NCI-H2196 treated with DMSO at 0.1 percent for 48 hours (cell line): ENCODE results near the gene CASKIN1.

Experiments
- DNase-seq: peaks from one replicate; lab custom pipeline; 2025; ENCODE audit not compliant: unreplicated experiment; lab: John Stamatoyannopoulos, UW

Gene CASKIN1

DNA sequence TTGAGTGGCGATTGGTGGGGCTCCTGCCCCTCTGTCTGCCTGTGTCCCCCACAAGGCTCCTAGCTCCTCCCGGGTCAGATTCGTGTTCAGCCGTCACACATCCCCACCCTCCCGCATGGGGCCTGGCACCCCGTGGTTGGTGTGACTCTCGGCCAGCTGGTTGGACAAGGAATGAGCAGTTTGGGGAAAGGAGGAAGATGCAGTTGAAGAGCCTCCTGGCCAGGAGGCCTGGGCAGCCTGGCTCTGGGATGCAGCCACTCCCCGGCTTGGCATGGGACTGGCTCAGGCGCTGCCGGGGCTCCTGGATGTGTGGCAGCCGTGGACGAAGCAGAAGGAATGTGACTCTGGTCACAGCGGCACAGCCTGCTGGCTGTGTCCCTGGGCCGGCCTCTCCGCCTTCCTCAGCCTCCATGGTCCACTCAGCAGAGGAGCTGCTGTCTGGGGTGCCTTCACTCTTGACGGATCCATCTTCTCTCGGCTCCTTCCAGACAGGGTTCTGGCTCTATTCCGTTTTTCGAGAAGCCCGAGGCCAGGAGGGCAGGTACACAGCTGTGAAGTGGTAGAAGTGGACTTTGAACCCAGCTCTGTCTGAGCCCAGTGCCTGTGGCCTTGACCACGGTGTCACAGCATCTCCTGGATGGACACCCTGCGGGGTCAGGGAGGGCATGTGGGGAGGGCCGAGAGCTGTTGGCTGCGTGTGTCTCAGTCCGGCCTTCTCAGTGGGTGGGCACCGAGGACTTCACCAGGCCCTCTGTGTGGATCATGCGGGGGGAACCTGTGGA is 38.7 kb downstream of the CASKIN1 start:
- DNase-seq, result no peak

DNA sequence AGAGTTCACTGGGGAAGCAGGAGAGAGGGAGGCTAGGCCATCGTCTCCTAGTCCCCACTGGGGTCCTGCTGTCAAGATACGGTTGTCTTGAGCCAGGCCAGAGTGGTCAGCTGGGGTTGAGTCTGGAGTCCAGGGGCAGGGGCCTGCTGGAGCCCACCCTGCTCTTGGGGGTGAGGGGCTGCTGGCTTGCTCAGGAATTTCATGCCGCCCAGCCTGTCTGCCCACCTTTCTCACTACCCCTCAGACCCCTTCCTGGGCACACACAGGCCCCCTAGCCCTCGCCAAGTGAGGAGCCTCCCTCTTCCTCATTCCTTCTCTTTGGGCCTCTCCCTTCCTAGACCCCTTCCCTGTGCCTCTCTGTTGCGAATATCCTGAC is 39.6 kb downstream of the CASKIN1 start:
- DNase-seq, result no peak

DNA sequence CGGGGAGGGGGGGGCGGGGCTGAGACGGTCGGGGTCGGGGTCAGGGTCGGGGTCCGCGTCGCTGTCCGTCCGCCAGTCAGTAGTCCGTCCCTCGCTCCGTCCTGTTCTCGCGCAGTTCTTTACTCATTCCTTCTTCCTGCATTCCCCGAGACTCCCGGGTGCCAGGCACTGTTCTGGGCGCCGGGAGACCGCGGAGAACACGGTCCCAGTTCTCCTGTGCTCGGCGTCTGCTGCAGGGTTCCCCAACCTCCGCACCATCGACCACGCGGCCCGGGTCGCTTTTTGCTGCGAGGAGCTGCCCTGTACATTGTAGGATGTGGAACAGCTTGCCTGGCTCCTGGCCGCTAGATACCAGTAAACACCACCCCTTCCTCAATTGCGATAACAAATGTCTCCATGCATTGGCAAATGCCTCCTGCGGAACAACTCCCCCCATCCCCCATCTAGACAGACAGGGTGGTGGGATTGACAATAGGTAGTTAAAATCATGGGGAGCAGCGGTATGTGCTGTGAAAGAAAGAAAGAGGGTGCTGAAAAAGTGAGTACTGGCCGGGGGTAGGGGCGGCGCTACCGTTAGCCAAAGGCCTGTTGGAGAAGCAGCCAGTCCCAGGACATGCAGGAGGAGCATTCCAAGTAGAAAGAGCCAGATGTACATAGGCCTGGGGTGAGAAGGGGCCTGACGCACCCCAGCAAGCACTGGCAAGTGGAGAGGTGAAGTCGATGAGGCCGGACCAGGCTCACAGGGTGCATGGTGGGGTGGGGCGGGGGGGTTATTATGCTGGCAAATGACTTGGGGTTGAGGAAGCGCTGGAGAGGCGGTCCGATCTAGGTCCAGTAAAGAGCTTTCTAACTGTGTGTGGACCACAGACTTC is 40.2 kb downstream of the CASKIN1 start:
- no peak for DNase-seq

DNA sequence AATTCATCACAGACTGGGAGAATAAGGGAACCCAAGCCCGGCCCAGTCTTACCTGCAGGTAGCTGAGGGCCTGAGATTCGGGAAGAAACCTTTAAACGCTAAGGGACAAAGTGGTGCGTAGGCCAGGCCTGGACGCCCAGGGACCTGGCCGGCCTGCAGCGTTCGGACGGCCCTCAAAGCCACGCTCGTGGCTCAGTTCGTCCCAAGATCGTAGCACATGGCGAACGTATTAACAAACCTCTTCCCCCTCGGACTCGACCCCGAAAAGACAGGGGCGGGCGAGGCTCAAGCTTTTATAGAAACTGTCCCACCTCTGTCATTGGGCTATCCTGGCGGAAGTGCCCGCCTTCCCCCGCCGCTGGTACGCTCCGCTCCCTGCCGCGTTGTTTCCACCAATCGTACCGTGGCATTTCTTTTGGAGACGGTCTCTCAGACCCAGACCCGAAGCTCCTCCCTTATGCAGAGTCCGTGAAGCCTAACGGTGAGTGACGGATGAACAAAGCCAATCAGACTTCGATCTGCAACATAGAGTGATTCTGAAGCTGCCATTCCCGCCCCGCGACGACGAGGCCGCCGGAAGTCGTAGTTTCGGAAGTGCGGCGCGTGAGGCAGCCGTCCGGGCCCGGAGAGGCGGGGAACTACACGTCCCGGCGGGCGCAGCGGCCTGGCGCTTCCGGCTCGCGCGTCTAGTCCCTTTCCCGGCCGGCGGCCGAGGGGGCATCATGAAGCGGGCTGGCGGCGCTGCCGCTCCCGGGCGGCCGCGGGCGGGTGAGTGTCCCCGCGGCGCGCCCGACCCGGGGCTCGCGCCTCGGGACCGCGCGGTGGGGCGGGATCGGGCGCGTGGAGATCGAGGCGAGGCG is 41.1 kb downstream of the CASKIN1 start, which contains the start of gene TRAF7:
Gene TRAF7 (plus strand): TSS at position 692 of the 860 bp plus-strand sequence. CDS start 8,139 bp downstream, outside the sequence.
- peak; percentile 99 for DNase-seq

DNA sequence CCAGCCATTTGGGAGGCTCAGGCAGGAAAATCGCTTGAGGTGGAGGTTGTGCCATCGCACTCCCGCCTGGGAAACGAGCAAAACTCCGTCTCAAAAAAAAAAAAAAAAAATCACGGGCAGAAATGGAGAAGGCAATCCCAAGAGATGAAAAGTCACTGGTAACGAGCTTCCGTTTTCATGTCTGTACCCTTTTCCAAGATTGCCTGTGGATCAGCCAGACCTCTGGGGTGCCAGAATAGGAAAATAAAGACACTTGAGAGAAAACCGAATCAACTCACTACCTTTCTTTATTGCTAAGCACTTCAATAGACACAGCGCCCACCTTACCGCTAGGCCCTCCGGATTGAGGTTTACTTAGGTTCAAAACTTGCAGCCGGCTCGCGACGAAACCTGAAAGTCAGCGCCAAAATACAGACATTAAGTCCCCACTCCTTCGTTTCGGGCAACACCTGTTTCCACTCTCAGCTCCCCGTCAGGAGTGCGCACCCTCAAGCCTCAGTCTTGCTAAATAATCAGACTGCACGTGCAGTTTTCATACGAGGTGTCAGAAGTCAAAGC is 41.8 kb downstream of the CASKIN1 start:
- DNase-seq, result no peak

DNA sequence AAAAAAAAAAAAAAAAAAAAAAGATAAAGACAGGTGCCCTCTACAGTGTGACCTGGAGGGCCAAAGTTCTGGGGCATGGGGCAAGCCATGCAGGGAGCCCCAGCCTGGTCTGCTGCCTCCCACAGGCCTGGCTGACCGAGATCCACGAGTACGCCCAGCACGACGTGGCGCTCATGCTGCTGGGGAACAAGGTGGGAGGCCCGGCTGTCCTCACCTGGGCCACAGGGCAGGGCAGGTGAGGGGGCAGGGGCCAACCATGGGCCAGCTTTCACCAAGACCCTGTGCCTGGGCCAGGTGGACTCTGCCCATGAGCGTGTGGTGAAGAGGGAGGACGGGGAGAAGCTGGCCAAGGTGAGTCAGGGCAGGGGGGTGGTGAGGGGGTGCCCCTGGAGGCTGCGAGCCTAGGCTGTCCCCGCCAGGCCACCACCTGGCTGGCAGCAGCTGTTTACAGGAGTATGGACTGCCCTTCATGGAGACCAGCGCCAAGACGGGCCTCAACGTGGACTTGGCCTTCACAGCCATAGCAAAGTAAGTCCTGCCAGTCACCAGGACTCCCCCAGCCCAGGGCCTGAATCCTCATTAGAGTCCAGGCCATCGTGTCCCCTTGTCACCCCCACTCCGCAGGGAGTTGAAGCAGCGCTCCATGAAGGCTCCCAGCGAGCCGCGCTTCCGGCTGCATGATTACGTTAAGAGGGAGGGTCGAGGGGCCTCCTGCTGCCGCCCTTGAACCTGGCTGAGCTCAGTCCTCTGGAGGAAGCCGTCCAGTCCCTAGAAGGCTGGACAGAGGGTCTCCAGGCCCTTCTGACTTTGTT is 43.5 kb downstream of the CASKIN1 start:
- no peak for DNase-seq

DNA sequence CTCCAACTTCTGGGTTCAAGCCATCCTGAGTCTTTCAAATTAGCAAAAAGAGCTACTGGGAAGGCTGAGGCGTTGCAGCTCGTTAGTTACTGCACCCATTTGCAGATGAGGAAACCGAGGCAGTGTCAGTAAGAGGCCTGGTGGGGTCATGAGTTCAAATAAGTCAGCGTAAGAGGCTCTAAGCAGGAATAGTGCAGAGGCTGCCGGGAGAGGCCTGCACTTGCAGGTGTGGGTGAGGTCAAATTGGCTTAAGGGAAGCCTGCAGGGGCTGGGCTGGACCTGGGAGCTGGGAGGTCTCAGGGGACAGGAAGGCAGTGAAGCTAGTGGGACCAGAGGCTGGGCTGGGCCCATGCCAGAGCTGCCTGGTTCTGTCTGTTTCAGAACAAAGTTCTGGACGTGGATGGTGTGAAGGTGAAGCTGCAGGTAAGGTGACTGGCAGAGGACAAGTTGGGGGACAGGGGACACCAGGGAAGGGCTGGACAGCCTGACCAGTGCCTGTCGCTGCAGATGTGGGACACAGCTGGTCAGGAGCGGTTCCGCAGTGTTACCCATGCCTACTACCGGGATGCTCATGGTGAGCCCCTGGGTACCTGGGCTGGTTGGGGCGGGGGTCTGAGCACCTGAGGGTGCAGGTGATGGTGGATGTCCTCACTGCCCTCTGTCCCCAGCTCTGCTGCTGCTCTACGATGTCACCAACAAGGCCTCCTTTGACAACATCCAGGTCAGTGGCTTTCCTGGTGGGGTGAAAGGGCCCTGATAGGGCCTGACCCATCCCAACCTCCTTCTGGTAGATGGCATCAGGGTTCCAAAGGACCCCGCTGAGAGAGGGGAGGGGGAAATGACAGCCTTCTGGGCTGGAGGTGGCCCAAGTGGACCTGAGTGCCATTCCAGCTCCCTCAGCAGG is 45.0 kb downstream of the CASKIN1 start:
- DNase-seq, result no peak

DNA sequence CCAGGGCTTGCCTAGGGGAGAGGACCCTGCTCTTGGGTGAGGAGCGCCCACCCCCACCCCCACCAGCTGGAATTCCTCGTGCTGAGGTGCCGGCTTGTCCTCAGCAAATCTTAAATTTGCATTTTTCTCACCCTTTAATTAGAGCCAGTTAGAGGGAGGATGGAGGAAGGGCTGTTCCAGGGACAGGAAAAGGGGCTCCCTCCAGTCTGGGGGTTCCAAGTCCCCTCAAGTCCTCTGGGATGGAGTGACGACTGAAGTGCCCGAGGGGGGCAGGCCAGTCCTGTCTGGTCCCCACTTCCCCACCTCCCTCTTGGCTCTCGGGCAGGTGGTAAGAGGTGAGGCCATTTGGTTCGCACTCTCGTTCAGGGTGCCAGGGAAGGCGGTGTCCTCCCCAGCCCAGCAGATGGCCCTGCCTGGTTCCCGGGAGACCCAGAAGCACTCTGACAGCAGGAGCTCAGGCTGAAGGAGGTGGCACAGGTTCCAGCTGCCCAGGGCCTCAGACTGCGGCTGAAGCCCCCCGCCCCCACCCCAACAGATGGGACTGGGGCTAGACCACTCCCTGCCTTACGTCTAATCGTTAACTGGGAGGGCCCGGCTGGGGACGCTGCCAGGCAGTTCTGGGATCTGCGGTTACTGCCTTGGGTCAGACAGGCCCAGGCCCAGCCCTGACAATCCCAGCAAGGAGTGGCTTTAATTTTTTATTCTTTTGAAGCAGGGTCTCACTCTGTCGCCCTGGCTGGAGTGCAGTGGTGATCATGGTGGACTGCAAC is 45.8 kb downstream of the CASKIN1 start:
- DNase-seq, result peak; percentile 33

DNA sequence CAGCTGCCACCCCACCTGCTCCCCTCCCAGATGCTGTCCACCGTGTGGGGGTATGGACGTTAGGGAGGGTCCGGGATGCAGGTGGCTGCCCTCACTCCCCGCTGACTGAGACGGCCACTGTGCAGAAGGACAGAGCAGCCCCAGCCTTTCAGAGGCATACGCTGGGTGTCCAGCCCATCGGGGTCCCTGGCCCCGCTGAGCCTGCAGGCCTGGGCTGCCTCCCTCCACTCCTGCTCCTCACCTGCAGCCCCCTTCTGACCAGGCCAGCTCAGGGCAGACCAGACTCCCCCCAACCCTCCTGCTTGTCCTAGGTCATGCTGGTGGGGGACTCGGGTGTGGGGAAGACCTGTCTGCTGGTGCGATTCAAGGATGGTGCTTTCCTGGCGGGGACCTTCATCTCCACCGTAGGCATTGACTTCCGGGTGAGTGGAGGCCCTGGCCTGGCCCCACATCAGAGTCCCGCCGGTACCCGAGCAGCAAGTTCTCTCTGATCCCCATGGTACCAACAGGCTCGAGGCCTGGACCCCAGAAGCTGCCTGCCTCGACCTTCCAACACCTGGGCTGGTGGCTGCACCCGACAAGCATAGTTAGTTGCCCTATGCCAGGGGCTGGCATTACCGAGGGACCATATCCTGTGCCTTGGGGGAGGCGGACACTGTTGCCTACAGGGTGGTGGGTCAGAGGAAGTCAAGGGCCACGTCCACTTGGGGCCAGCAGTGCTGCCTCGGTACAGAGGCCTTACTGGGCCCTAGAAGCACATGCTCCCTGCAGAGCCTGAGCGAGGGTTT is 46.6 kb downstream of the CASKIN1 start:
- no peak for DNase-seq

DNA sequence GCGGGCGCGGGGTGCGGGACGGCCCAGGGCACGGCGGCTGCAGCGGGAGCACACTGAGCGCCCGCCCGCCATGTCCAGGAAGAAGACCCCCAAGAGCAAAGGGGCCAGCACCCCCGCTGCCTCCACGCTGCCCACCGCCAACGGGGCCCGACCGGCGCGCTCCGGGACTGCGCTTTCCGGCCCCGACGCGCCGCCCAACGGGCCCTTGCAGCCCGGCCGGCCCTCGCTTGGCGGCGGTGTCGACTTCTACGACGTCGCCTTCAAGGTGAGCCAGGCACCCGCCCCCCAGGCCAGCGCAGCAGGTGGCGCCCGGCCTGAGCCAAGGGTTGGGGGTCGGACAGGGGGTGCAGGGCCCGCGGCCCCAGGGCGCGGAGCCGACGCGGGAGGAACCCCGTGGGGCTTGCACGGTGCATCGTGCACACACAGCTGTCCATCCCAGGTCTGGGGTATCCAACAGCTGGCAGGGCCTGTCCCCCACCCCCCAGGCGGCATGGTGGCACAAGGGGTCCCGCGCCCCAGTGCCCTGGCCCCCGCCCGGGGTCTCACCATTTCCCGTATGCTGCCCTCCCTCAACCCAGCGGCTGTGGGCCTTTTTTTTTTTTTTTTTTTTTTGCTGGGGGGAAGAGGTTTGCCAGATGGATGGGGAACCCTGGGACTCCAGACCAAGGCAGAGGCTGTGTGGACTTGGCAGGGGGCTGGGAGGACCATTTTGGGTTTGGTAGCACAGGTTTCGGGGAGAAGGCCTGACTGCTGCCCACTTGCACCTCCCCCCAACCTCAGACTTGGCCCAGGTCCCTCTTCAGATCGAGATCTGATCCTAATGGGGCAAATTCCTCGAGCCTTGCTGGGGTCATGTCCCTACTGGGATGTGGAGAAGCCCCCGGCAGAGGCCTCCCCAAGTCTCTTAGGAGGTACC is 47.4 kb downstream of the CASKIN1 start:
- no peak for DNase-seq

DNA sequence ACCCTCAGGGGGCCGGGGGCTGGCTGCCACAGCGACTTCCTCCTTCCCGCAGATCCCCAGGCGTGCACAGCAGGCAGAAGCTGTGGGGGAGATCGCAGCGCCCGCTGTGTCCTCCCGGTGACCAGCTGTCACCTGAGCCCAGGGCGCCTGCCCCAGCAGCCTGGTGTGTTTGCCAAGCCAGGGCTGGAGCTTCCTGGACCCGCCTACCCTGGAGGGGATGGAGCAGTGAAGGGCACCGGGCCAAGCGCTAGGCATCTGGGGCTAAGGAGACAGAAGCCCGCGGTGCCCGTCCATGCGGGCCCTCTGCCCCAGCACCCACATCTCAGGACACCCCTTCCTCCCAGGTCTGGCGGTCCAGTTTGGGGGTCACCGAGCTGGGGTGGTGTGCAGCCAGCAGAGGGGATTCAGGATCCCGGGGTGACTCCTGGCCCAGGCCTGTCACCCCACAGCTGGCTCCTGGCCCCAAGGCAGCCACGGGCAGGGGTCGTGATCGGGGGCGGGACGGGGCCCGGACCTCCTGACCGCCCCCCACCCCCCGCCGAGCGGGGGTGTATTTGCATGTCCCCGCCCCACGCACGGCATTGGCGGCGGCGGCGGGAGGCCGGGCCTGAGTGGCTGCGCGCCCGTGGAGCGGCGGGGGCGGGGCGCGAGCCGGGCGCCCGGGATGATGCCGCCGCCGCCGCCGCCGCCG is 48.3 kb downstream of the CASKIN1 start, which contains the start of gene RAB26:
Gene RAB26 (plus strand): TSS at position 645 of the 691 bp plus-strand sequence. CDS start 159 bp downstream, outside the sequence.
- DNase-seq, result peak; percentile 93

DNA sequence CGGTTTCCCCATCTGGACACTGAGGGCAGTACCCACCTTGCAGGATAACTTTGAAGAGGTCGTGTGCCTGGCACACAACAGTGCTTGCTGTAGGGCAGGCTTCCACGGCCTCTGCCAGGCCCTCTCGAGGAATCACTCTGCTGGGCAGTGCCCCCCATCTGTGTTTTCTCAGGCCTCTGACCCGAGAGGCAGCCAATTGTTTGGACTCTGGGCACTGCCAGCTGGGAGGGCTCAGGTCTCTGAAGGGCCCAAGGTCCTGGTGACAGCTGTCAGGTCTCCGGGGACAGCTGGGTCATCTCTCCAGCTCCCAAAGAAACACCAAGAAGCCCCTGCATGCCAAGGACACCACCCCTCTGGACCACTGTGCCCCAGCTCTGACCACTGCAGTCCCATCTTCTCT is 49.0 kb downstream of the CASKIN1 start:
- DNase-seq, result no peak

DNA sequence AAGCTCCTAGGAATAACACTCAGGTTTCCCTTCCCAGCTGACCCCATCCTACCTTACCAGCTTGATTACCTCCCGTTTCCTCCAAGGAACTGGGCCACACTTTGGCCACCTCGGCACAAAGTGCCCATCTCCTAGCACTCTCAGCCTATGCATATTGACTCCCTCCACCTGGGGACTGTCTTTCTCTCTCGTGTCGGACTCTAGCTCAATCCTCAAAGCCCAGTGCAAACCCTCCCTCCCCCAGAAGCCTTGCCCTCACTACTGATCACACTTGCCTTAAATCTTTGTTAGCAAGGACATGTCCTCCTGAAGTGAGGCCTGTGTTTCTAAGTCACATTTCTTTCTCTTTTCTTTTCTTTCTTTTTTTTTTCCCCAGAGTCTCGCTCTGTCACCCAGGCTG is 50.6 kb downstream of the CASKIN1 start:
- no peak for DNase-seq

DNA sequence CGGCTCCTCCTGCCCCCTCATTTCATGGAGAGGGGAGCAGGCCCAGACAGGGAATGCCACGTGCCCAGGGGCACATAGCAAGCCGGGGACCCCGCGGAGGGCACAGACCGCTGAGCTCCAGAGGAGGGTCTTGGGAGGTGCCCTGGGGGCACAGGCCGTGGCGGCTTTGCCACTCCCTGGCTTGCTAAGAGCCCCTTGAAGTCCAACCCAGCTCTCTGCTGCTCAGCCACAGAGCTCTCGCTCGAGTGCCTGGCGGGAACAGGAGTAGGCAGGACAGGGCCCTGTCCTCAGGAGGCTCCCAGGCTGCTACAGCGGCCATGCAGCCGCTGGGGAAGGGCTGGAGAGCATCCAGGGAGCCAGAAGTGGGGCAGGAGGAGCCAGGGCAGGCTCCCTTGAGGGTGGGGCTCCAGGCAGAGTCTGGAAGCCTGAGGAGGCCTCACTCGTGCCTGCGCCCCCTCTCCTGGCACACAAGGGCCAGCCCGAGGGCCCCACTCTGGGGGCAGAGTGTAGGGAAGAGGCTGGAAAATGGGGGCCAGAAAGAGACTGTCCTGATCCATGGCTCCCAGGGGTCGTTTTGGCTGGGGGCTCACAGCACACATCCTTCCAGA is 52.4 kb downstream of the CASKIN1 start:
- DNase-seq, result no peak
